Measurements from ENCODE around the gene UGT1A8.
"Not testable (repeated sequence)": the region's sequence is repeated elsewhere in the genome, so short reads cannot be mapped to it uniquely, and the experiment has no call there.

Gene UGT1A8

DNA sequence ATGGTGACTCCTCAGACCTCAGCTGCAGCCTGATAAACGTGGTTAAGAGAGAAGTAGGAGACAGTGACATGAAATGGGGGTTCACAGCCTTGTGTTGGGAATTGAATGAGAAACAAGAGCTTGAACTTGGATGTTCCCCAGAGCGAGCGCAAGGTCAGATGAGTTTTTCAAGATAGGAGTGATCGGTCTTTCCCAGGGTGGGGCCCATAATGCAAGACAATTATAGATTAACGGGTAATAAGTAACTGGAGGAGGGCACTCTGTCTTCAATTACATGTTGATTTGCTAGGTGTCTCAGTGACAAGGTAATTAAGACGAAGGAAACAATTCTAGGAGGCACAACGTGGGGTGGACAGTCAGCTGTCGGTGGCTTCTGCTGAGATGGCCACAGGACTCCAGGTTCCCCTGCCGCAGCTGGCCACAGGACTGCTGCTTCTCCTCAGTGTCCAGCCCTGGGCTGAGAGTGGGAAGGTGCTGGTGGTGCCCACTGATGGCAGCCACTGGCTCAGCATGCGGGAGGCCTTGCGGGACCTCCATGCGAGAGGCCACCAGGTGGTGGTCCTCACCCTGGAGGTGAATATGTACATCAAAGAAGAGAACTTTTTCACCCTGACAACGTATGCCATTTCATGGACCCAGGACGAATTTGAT is 95.3 kb downstream of the UGT1A8 start, which contains the start of gene UGT1A5:
UGT1A5 (plus strand) TSS at position 297 of the 651 bp plus-strand sequence; CDS start at position 382, 85 bp downstream.
- no peak for DNase-seq (ENCODE audit: low read depth in 2 of 2, low spot score in 1 of 2)

DNA sequence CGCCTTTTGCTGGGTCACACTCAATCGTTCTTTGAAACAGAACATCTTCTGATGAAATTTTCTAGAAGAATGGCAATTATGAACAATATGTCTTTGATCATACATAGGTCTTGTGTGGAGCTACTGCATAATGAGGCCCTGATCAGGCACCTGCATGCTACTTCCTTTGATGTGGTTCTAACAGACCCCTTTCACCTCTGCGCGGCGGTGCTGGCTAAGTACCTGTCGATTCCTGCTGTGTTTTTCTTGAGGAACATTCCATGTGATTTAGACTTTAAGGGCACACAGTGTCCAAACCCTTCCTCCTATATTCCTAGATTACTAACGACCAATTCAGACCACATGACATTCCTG is 95.8 kb downstream of the UGT1A8 start:
- DNase-seq (ENCODE audit: low read depth in 2 of 2, low spot score in 1 of 2), result no peak

DNA sequence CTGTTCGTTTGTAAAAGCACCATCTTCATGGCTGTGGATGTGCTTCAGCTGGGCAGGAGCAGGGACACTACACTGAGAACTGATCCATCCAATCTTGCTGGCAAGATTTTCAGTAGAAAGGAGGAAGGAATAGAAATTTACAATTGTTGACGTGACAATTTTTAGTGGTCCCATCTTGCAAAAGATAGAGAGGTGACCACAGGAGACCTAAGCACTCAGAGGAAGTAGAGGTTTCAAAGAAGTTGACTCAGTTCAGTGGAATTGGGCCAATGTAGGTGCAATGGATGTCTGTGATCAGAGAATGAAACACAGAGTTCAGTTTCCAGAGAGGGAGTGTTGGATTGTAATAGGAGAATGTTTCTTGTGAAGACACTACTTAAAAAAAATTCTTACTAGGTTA is 96.7 kb downstream of the UGT1A8 start:
- DNase-seq (ENCODE audit: low read depth in 2 of 2, low spot score in 1 of 2), result no peak

DNA sequence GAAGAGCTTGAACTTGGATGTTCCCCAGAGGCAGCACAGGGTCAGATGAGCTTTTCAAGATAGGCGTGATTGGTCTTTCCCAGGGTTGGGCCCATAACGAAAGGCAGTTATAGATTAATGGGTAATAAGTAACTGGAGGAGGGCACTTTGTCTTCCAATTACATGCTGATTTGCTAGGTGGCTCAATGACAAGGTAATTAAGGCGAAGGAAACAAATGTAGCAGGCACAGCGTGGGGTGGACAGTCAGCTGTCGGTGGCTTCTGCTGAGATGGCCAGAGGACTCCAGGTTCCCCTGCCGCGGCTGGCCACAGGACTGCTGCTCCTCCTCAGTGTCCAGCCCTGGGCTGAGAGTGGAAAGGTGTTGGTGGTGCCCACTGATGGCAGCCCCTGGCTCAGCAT is 101.1 kb downstream of the UGT1A8 start, which contains the start of gene UGT1A4:
UGT1A4 (plus strand) TSS at position 185 of the 400 bp plus-strand sequence; CDS start at position 270, 85 bp downstream.
- no peak for DNase-seq (ENCODE audit: low read depth in 2 of 2, low spot score in 1 of 2)

DNA sequence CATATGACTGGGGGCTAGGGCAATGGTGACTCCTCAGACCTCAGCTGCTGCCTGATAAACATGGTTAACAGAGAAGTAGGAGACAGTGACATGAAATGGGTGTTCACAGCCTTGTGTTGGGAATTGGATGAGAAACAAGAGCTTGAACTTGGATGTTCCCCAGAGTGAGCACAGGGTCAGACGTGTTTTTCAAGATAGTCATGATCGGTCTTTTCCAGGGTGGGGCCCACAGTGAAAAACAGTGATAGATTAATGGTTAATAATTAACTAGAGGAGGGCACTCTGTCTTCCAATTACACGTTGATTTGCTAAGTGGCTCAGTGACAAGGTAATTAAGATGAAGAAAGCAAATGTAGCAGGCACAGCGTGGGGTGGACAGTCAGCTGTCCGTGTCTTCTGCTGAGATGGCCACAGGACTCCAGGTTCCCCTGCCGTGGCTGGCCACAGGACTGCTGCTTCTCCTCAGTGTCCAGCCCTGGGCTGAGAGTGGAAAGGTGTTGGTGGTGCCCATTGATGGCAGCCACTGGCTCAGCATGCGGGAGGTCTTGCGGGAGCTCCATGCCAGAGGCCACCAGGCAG is 111.4 kb downstream of the UGT1A8 start, which contains the start of gene UGT1A3:
UGT1A3 (plus strand) TSS at position 320 of the 579 bp plus-strand sequence; CDS start at position 405, 85 bp downstream.
- DNase-seq (ENCODE audit: low read depth in 2 of 2, low spot score in 1 of 2), result no peak

DNA sequence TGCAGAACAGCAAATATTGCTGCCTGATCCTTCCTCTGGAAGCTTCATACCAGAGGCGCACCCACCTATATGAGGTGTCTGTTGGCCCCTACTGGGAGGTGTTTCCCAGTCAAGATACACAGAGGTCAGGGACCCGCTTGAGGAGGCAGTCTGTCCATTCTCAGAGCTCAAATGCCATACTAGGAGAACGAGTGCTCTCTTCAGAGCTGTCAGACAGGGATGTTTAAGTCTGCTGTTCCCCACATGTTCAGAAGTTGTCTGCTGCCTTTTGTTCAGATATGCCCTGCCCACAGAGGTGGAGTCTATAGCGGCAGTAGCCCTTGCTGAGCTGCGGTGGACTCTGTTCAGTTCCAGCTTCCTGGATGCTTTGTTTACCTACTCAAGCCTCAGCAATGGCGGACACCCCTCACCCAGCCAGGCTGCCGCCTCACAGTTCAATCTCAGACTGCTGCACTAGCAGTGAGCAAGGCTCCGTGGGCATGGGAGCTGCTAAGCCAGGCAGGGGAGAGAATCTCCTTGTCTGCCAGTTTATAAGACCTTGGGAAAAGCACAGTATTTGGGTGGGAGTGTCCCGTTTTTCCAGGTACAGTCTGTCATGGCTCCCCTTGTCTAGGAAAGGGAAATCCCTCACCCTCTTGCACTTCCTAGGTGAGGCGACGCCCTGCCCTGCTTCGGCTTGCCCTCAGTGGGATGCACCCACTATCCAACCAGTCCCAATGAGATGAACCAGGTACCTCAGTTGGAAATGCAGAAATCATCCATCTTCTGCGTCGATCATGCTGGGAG is 119.6 kb downstream of the UGT1A8 start:
- not testable (repeated sequence) for DNase-seq (ENCODE audit: low read depth in 2 of 2, low spot score in 1 of 2)

DNA sequence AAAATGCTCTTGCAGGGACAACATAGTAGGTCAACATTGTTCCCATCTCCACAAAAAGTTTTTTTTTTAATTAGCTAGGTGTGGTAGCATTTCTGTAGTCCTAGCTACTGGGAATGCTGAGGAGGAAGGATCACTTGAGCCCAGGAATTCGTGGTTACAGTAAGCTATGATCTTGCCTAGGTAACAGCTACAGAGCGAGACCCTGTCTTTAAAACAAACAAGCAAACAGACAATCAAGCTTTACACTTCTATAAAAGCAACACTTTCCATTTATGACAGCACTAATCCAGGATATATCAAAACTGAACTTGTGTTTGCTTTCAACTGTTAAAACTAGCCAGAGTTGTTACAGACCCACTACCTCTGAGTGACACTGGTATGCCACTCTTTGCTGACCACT is 123.4 kb downstream of the UGT1A8 start:
- DNase-seq (ENCODE audit: low read depth in 2 of 2, low spot score in 1 of 2), result no peak

DNA sequence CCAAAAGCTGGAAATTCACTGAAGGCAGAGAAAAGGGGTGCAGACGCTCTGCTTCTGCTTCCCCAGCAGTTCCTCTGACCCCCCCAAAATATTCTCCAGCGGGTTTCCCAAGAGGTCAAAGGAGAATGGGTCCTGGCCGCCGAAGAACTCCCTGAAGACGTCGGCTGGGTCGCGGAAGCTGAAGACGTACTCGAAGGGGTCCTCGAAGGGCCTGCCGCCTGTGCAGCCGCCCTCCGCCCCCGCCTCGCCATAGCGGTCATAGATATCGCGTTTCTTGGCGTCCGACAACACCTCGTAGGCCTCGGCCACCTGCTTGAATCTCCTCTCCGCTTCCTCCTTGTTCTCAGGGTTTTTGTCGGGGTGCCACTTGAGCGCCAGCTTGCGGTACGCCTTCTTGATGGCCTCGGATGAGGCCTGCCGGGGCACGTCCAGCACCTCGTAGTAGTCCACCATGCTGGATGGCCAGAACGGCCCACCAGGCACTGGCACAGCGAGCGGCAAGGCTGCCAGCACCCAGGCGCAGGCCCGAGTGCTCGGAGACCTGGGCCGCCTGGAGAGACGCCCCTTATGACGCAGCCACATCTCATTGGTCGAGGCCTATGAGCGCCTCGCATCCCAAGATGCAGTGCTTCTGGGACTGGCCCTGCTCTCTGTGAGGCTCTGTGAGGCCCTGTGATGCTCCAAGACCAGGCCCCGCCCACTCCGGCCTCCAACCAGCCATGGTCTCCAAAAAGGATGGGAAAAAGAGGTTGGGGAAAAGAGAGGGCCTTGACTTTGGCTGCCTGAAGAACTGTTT is 126.2 kb downstream of the UGT1A8 start:
- DNase-seq (ENCODE audit: low read depth in 2 of 2, low spot score in 1 of 2), result no peak

DNA sequence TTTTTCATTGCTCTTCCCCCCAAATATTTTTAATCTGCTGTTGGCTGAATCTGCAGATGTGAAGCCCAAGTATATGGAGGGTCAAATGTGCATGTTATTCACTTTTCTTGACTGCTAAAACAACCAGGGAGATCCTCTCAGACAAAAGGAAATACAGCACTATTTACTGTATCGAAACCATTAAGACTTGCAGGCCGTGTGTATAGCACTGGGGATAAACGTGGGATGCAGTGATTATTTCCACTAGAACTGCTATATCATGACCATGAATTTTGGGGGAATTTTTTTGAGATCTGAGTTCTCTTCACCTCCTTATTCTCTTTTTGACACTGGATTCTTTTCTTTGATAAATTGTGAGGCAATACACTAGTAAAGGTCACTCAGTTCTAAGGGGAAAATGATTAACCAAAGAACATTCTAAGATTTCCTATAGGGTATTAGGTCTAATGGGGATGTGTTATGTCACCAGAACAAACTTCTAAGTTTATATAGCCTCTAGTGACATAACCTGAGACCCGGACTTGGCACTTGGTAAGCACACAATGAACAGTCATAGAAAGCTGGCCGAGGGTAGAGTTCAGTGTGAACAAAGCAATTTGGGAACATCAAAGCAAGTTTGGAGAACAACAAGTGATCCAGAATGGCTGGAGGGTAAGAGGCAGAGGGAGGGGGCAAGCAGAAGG is 127.8 kb downstream of the UGT1A8 start:
- no peak for DNase-seq (ENCODE audit: low read depth in 2 of 2, low spot score in 1 of 2)

DNA sequence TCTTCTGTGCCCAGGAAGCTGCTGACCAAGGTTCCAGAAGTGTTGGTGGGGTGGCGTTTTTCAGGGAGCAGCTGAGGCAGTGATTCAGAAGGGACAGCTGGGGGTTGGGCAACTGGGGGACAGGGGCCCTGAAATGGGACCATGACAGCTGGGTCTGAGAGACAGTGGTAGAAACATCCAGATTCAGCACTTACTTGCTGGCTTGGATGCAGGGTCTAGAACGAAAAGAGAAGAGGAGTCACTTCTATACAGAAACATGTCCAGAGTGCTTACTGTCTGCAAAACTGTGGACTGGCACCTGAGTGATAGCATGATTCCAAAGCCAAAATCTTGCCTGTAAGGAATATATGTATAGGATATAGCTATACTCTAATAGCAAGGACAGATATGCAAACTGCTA is 128.4 kb downstream of the UGT1A8 start:
- DNase-seq (ENCODE audit: low read depth in 2 of 2, low spot score in 1 of 2), result not testable (repeated sequence)

DNA sequence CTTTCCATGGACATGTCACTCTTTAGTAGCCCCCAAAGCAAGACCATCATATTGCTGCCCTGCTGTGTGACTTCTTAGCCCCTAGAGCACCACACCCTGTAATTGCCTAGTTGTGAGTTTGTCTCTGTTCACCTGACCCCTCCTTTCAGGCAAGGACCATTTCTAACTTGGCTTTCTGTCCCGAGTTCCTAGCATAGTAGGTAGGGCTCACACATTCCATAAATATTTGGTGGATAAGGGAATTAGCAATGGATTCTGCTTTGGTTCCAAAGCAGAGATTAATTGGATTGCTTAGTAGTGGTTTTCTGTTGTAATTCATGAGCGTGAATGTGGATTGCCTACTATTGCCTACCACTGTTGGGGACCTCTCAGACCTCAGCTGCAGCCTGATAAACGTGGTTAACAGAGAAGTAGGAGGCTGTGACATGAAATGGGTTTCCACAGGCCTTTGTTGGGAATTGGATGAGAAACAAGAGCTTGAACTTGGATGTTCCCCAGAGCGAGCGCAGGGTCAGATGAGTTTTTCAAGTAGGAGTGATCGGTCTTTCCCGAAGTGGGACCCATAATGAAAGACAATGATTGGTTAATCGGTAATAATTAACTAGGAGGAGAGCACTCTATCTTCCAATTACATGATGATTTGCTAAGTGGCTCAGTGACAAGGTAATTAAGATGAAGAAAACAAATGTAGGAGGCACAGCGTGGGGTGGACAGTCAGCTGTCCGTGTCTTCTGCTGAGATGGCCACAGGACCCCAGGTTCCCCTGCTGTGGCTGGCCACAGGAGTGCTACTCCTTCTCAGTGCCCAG is 129.2 kb downstream of the UGT1A8 start:
- no peak for DNase-seq (ENCODE audit: low read depth in 2 of 2, low spot score in 1 of 2)

DNA sequence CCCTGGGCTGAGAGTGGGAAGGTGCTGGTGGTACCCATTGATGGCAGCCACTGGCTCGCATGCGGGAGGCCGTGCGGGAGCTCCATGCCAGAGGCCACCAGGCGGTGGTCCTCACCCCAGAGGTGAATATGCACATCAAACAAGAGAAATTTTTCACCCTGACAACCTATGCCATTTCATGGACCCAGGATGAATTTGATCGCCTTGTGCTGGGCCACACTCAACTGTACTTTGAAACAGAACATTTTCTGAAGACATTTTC is 129.8 kb downstream of the UGT1A8 start:
- no peak for DNase-seq (ENCODE audit: low read depth in 2 of 2, low spot score in 1 of 2)

DNA sequence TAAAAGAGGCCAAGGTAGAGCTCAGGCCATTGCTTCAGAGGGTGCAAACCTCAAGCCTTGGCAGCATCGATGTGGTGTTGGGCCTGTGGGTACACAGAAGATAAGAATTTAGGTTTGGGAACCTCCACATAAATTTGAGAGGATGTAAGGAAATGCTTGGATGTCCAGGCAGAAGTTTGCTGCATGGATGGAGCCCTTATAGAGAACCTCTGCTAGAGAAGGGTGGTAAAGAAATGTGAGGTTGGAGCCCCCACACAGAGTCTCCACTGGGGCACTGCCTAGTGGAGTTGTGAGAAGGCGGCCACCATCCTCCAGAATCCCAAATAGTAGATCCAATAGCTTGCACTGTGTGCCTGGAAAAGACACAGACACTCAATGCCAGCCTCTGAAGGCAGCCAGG is 133.3 kb downstream of the UGT1A8 start:
- not testable (repeated sequence) for DNase-seq (ENCODE audit: low read depth in 2 of 2, low spot score in 1 of 2)

DNA sequence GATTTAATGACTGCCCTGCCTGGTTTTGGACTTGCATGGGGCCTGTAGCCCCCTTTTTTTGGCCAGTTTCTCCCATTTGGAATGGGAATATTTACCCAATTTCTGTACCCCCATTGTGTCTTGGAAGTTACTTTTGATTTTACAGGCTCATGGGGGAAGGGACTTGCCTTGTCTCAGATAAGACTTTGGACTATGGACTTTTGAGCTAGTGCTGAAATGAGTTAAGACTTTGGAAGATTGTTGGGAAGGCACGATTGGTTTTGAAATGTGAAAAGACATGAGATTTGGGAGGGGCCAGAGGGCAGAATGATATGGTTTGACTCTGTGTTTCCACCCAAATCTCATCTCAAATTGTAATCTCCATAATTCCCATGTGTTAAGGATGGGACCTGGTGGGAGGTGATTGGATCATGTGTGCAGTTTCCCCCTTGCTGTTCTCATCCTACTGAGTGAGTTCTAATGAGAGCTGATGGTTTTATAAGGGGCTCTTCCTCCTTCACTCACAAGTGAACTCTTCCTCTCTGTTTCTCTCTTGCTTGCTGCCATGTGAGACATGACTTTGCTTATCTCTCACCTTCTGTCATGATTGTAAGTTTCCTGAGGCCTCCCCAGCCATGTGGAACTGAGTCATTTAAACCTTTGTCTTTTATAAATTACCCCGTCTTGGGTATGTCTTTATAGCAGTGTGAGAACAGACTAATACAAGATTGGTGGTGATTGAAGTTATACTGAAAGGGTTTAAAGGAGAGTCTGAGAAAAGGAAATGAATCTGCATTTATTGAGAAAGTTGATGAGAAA is 134.0 kb downstream of the UGT1A8 start:
- DNase-seq (ENCODE audit: low read depth in 2 of 2, low spot score in 1 of 2), result not testable (repeated sequence)

DNA sequence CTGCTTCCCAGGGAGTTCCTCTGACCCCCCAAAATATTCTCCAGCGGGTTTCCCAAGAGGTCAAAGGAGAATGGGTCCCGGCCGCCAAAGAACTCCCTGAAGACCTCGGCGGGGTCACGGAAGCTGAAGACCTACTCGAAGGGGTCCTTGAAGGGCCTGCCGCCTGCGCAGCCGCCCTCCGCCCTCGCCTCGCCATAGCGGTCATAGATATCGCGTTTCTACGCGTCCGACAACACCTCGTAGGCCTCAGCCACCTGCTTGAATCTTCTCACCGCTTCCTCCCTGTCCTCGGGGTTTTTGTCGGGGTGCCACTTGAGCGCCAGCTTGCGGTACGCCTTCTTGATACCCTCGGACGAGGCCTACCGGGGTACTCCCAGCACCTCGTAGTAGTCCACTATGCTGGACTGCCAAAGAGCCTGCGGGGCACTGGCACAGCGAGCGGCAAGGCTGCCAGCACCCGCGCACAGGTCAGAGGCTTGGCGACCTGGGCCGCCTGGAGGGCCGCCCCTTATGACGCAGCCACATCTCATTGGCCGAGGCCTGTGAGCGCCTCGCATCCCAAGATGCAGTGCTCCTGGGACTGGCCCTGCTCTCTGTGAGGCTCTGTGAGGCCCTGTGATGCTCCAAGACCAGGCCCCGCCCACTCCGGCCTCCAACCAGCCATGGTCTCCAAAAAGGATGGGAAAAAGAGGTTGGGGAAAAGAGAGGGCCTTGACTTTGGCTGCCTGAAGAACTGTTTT is 137.6 kb downstream of the UGT1A8 start:
- DNase-seq (ENCODE audit: low read depth in 2 of 2, low spot score in 1 of 2), result no peak

DNA sequence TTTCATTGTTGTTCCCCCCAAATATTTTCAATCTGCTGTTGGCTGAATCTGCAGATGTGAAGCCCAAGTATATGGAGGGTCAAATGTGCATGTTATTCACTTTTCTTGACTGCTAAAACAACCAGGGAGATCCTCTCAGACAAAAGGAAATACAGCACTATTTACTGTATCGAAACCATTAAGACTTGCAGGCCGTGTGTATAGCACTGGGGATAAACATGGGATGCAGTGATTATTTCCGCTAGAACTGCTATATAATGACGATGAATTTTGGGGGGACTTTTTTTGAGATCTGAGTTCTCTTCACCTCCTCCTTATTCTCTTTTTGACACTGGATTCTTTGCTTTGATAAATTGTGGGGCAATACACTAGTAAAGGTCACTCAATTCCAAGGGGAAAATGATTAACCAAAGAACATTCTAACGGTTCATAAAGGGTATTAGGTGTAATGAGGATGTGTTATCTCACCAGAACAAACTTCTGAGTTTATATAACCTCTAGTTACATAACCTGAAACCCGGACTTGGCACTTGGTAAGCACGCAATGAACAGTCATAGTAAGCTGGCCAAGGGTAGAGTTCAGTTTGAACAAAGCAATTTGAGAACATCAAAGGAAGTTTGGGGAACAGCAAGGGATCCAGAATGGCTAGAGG is 139.1 kb downstream of the UGT1A8 start:
- DNase-seq (ENCODE audit: low read depth in 2 of 2, low spot score in 1 of 2), result no peak

DNA sequence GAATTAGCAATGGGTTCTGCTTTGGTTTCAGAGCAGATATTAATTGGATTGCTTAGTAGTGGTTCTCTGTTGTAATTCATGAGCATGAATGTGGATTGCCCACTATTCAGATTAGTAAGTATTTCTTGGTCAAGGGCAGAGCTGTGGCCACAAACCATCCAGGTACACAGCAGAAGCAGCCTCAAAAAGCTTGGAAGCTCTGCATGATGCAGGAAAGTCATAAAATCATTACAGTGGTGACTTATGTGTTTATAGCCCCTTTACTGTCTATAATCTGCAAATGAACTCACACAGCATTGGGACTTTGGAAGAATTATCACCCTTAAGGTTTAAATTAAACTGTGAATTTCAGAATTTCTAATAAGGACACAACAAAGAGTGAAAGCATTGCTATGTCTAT is 140.7 kb downstream of the UGT1A8 start:
- DNase-seq (ENCODE audit: low read depth in 2 of 2, low spot score in 1 of 2), result no peak

DNA sequence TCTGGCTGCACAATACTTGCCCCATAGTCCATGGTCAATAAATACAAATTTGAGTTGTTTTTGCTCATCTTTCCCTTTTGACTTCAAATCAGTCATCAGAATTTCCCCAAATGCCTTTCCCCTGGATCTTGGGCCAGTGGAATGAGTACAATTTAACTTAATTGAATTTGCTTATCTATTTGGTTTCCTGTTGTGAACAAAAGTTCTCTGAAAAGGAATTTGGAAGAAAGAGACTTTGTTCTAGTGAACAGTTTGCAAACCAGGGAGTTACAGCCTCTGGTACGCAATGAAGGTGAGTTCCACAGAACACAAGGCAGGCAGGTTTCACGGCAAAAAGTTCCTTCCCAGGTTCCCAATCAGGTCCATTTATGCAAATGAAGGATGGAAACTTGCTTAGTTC is 141.4 kb downstream of the UGT1A8 start:
- no peak for DNase-seq (ENCODE audit: low read depth in 2 of 2, low spot score in 1 of 2)
